Stimulated activated naive CD4-positive, alpha-beta T cell (primary cell): Measurements from ENCODE around the gene NEIL3.

ENCODE experiments used
- DNase-seq, 6 experiments: peaks; one replicate each; lab custom pipeline; 2025; lab: John Stamatoyannopoulos, UW

Gene NEIL3

GRCh38 chr4:177411996-177412395 is 102.3 kb downstream of the NEIL3 start:
- no peak for DNase-seq
